IPS-15b (cell line): ENCODE measurements around the gene TLE1.

Experiments used
- H3K27me3 ChIP-seq: one replicate; pipeline ENCODE4 v1.6.1; 2013; ENCODE audit warnings: low read length; ENCODE audit not compliant: control insufficient read depth, insufficient read depth
- H3K36me3 ChIP-seq: one replicate; pipeline ENCODE4 v1.6.1; 2013; ENCODE audit warnings: low read length; ENCODE audit not compliant: control insufficient read depth, insufficient read depth
- H3K4me1 ChIP-seq: one replicate; pipeline ENCODE4 v1.6.1; 2013; ENCODE audit warnings: mild to moderate bottlenecking, low read length; ENCODE audit not compliant: control insufficient read depth, insufficient read depth
- H3K4me3 ChIP-seq: one replicate; pipeline ENCODE4 v1.5.1; 2013; ENCODE audit warnings: low read depth, low read length
- H3K9ac ChIP-seq: one replicate; pipeline ENCODE4 v1.6.1; 2013; ENCODE audit warnings: low read depth, mild to moderate bottlenecking, low read length
- H3K9me3 ChIP-seq: one replicate; pipeline ENCODE4 v1.6.1; 2013; ENCODE audit warnings: mild to moderate bottlenecking, low read length; ENCODE audit not compliant: control insufficient read depth, insufficient read depth

TLE1 gene

GRCh38 chr9:81684635-81685034 is 4.7 kb downstream of the TLE1 start:
- peak overlapping the region; percentile 5 for H3K4me3 ChIP-seq
- no peaks in the 10 kb centered on the region for H3K27me3 ChIP-seq
- peaks cover 13% of the 10 kb centered on the region for H3K4me1 ChIP-seq
- H3K9ac ChIP-seq, result peak overlapping the region; percentile 8
- peaks cover 11% of the 10 kb centered on the region for H3K36me3 ChIP-seq
- no peaks in the 10 kb centered on the region for H3K9me3 ChIP-seq

DNA sequence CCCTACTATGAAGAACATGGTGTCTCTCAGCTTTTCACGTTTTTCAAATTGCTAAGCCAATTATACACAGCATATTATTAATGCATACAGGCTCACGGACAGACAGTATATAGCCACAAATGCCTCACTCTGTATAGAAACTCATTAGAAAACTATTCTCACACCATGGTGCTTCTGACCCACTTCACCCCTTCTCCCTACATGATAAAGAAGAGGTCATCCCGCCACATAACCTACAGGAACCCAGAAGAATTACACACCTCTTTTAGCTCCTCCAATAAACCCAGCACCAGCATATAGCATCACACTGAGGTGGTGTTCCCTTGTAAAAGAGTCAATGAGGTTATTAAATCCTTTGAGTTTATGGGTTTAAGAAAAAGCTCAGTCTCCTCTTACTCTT is 5.6 kb downstream of the TLE1 start:
- Histone ChIP-seq H3K27me3 (no peaks in the 10 kb centered on the region), H3K9ac (no peak overlapping the region), H3K36me3 (peaks cover 11% of the 10 kb centered on the region), H3K4me1 (peaks cover 13% of the 10 kb centered on the region), H3K4me3 (no peak overlapping the region), H3K9me3 (no peaks in the 10 kb centered on the region)

- Histone ChIP-seq H3K36me3 (peaks cover 11% of the 10 kb centered on the region), H3K9me3 (no peaks in the 10 kb centered on the region), H3K27me3 (no peaks in the 10 kb centered on the region), H3K4me1 (peaks cover 13% of the 10 kb centered on the region), H3K4me3 (no peak overlapping the region), H3K9ac (no peak overlapping the region)
Observed at GRCh38 chr9:81683238-81683637, 6.1 kb downstream of the TLE1 start.

GRCh38 chr9:81682797-81683196 is 6.5 kb downstream of the TLE1 start:
- Histone ChIP-seq H3K4me1 (peaks cover 13% of the 10 kb centered on the region), H3K9ac (no peak overlapping the region), H3K36me3 (peaks cover 11% of the 10 kb centered on the region), H3K9me3 (no peaks in the 10 kb centered on the region), H3K4me3 (no peak overlapping the region), H3K27me3 (no peaks in the 10 kb centered on the region)

DNA sequence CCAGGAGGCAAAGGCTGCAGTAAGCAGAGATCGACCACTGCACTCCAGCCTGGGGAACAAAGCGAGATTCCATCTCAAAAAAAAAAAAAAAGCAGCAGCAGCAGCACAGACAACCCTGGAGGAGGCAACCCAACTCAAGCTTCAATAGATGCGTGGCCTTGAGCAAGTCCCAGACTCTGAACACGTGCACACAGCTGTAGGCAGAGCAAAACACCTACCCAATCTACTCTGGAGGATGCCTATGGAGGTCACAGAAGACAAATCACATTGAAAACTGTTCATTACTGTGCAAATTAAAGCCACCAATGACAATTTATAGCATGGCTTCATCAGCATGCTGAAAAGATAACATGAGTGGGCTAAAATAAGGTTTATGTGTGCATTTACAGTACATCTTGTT is 7.2 kb downstream of the TLE1 start:
- H3K27me3 ChIP-seq, result no peaks in the 10 kb centered on the region
- no peaks in the 10 kb centered on the region for H3K9me3 ChIP-seq
- H3K36me3 ChIP-seq, result peaks cover 11% of the 10 kb centered on the region
- peaks cover 15% of the 10 kb centered on the region for H3K4me1 ChIP-seq
- H3K4me3 ChIP-seq, result no peak overlapping the region
- no peak overlapping the region for H3K9ac ChIP-seq

DNA sequence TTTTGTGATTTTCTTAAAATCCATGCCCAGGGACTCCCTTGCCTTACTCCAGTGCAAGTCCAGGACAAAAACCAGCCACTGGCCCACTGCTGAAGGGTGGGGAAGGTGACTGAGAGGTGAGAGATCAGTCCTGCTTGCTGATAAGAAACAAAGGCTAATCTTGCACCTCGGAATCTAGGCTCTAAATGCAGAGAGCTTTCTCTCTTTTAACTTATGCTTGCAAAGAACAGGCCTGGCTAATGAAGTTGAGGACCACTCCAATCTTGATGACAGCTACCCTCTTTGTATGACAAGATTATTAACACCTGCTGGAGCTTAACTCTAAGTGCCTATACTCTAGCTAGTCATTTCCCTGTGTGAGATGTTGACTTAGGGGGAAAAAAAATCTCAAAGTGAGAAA is 8.8 kb downstream of the TLE1 start:
- H3K36me3 ChIP-seq, result peaks cover 15% of the 10 kb centered on the region
- H3K4me1 ChIP-seq, result peaks cover 9% of the 10 kb centered on the region
- no peak overlapping the region for H3K4me3 ChIP-seq
- H3K9ac ChIP-seq, result no peak overlapping the region
- no peaks in the 10 kb centered on the region for H3K27me3 ChIP-seq
- no peaks in the 10 kb centered on the region for H3K9me3 ChIP-seq

DNA sequence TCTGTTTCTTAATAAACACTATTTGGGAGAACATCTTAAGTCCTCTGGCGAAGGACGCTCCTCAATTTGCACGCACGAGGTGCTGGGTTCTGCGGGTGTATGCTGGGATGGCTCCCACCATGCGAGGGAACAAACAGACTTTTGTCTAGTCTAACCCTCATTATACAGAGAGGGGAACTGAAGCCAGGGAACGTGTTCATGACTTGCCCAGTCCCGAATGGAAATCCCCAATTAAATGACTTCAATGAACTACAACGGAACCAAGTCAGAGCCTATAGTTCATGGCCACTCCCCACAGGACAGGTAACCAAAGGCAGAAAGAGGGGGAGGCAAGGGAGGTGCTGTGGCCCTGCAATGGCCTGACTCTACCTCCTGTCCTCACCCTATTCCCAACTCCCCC is 9.3 kb downstream of the TLE1 start:
- peaks cover 14% of the 10 kb centered on the region for H3K36me3 ChIP-seq
- no peaks in the 10 kb centered on the region for H3K9me3 ChIP-seq
- peaks cover 9% of the 10 kb centered on the region for H3K4me1 ChIP-seq
- H3K4me3 ChIP-seq, result no peak overlapping the region
- H3K9ac ChIP-seq, result no peak overlapping the region
- H3K27me3 ChIP-seq, result no peaks in the 10 kb centered on the region

- H3K9ac ChIP-seq, result no peak overlapping the region
- peaks cover 9% of the 10 kb centered on the region for H3K4me1 ChIP-seq
- H3K4me3 ChIP-seq, result no peak overlapping the region
- peaks cover 9% of the 10 kb centered on the region for H3K36me3 ChIP-seq
- H3K27me3 ChIP-seq, result no peaks in the 10 kb centered on the region
- H3K9me3 ChIP-seq, result no peaks in the 10 kb centered on the region
Observed at GRCh38 chr9:81678088-81678487, 11.3 kb downstream of the TLE1 start.

DNA sequence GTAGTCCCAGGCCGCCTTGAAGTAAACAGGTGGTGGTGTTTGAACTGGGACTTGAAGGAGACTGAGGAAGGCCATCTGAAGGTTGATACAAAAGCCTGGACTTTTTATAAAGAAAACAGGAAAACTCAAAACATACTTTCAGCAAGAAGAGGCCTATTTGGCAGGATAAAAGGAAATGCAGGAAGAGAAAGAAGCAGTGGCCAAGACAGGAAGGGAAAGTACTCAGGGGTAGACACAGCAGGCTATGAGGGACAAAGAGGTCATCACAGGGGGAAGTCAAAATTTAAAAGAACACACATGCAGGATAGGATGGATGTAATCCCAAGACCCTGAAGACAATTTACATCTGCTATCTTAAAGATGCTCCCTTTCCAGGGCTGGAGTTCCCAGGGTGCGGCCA is 13.0 kb downstream of the TLE1 start:
- peaks cover 9% of the 10 kb centered on the region for H3K4me1 ChIP-seq
- no peak overlapping the region for H3K9ac ChIP-seq
- H3K36me3 ChIP-seq, result peaks cover 4% of the 10 kb centered on the region
- no peaks in the 10 kb centered on the region for H3K9me3 ChIP-seq
- H3K27me3 ChIP-seq, result no peaks in the 10 kb centered on the region
- H3K4me3 ChIP-seq, result no peak overlapping the region

- Histone ChIP-seq H3K27me3 (no peaks in the 10 kb centered on the region), H3K9ac (no peak overlapping the region), H3K9me3 (no peaks in the 10 kb centered on the region), H3K4me1 (peaks cover 2% of the 10 kb centered on the region), H3K4me3 (no peak overlapping the region), H3K36me3 (peaks cover 4% of the 10 kb centered on the region)
Observed at GRCh38 chr9:81673310-81673709, 16.0 kb downstream of the TLE1 start.

GRCh38 chr9:81671880-81672280 is 17.5 kb downstream of the TLE1 start:
- Histone ChIP-seq H3K4me3 (no peak overlapping the region), H3K36me3 (peaks cover 4% of the 10 kb centered on the region), H3K4me1 (no peaks in the 10 kb centered on the region), H3K9me3 (no peaks in the 10 kb centered on the region), H3K27me3 (no peaks in the 10 kb centered on the region), H3K9ac (no peak overlapping the region)

- Histone ChIP-seq H3K36me3 (no peaks in the 10 kb centered on the region), H3K27me3 (no peaks in the 10 kb centered on the region), H3K4me1 (peaks cover 12% of the 10 kb centered on the region), H3K4me3 (no peak overlapping the region), H3K9me3 (no peaks in the 10 kb centered on the region), H3K9ac (no peak overlapping the region)
Observed at GRCh38 chr9:81669866-81670265, 19.5 kb downstream of the TLE1 start.
